ENCODE data around the gene ATP2B3. TPM values are rescaled to one million over a fixed set of nuclear protein-coding genes. Genes with fewer than 3 reads are reported as not detected.
A peak's percentile ranks its signal among the peaks of the same experiment; 100 is the strongest.

ATP2B3 gene
- total RNA-seq, 4 donors from 2014 or later = not detected

DNA sequence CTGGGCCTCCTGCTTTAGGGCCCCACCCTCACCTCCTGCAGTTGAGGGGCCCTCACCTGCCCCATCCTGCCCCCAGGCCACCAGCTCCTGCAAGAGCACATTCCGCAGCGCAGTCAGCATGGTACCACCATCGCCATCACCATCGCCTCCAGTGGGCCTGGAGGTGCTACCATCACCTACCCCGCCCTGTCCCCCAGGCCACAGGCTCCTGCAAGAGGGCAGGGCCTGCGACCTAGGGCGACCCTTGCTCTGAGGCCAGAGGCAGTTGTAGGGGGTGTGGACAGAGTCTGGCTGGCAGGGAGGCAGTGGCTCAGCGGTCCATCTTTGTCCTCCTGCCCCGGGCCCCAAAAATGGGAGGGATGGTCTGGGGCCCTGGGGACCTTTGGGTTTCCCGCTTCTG is 43.2 kb upstream of the ATP2B3 start:
- ATAC-seq (ENCODE audit: low FRiP score) (no peak), DNase-seq (ENCODE audit: low spot score) (no peak)
- TF ChIP-seq, protein P1, sequence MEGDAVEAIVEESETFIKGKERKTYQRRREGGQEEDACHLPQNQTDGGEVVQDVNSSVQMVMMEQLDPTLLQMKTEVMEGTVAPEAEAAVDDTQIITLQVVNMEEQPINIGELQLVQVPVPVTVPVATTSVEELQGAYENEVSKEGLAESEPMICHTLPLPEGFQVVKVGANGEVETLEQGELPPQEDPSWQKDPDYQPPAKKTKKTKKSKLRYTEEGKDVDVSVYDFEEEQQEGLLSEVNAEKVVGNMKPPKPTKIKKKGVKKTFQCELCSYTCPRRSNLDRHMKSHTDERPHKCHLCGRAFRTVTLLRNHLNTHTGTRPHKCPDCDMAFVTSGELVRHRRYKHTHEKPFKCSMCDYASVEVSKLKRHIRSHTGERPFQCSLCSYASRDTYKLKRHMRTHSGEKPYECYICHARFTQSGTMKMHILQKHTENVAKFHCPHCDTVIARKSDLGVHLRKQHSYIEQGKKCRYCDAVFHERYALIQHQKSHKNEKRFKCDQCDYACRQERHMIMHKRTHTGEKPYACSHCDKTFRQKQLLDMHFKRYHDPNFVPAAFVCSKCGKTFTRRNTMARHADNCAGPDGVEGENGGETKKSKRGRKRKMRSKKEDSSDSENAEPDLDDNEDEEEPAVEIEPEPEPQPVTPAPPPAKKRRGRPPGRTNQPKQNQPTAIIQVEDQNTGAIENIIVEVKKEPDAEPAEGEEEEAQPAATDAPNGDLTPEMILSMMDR (IDR thresholded peaks at IDR 0.05) = no peak

DNA sequence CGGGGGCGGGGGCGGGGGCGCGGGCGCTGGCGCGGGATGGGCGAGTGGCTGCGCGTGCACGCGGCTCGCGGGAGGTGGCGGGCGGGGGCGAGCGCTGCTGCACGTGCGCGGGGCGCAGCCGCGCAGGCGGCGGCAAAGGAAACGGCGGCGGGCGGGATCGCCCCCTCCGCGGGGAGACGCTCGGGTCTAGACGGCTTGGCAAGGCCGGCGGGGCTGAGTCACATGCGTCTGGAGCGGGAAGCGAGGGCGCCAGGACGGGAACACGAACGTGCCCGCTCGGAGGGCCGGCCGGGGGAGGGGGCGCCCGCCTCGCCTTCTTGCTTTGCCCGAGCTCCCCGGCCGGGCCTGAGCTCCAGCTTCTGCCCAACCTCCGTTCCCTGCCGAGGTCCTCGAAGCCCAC is 42.7 kb upstream of the ATP2B3 start:
- ATAC-seq (ENCODE audit: low FRiP score) (no peak), DNase-seq (ENCODE audit: low spot score) (peak; percentile 38)
- TF ChIP-seq, protein P1 (IDR thresholded peaks at IDR 0.05) = no peak

DNA sequence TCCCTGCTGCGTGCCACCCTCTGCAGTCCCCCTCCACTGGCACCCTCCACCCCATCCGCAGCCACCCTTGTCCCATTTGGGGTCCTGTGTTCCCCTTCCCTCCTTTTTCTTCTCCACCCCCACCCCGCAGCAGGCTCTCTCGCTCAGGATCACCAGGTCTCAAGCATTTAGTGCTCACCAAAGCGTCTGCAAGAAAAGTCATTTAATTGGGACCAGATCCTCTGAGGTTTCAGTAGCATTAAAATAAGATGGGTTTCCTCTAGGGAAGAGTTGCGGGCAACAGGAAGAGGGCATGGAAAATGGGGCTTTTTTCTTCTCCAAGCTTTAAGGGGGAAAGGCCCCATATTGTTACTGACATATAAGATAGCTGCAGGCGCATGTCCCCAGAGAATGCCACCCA is 42.2 kb upstream of the ATP2B3 start:
- TF ChIP-seq, protein P1 (IDR thresholded peaks at IDR 0.05) = no peak
- ATAC-seq (ENCODE audit: low FRiP score) = no peak
- DNase-seq (ENCODE audit: low spot score) = no peak

DNA sequence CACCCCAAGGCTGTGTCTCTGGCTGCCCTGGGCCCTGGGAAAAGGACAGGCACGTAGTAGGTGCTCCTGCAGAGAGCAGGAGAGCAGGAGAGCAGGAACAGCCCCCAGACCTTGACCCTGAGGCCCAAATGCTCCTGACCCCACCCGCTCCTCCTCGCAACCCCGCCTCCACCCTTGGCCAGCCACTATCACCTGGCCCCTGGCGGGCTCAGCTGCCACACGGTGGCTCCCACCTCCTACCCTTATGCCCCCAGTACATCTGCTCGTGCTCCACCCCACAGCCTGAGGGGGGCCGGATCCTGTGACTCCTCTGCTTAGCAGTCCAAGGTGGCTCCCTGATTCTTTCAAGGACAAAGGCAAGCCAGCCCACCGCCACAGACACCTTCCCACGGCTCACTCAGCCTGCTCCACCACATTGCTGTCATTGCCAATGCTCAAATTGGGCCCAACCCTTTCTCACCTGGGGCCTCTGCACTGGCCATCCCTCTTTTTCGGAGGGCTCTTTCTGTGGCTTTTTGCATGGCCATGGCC is 41.6 kb upstream of the ATP2B3 start:
- ATAC-seq (ENCODE audit: low FRiP score) = no peak
- TF ChIP-seq, protein P1 (IDR thresholded peaks at IDR 0.05) = no peak
- DNase-seq (ENCODE audit: low spot score) = no peak

DNA sequence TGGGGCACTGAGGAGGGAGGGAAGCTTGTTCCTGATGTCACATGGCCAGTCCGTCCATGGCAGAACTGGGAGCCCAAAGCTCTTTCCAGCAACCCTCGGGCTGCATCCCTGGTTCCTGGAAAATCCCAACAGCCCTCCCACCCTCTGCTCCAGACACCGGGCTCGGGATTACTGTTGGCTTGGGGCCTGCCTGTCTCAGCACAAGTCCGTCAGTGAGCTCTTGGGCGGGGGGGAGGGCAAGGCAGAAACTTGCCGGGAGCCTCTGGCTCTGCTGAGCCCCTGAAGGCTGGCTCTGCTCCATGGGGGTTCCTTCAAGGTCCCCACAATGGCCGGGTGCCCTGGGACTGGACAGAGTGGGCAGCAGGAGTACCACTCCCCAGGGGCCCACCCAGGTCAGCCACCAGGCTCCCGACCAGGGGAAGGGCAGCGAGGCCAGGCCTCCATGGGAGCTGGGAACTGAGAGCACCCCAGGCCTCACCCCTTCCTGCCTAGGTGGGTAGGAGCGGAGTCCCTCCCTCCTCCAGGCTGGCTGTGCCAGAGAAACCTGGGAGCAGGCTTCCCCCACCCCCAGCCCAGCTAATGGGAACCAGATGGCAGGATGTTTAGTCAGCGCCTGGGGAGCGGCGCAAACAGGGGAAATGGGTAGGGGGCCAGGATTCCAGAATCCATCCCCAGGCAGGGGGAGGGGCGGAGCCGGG is 40.6 kb upstream of the ATP2B3 start:
- DNase-seq (ENCODE audit: low spot score) = no peak
- no peak for ATAC-seq (ENCODE audit: low FRiP score)
- TF ChIP-seq, protein P1 (IDR thresholded peaks at IDR 0.05) = no peak

DNA sequence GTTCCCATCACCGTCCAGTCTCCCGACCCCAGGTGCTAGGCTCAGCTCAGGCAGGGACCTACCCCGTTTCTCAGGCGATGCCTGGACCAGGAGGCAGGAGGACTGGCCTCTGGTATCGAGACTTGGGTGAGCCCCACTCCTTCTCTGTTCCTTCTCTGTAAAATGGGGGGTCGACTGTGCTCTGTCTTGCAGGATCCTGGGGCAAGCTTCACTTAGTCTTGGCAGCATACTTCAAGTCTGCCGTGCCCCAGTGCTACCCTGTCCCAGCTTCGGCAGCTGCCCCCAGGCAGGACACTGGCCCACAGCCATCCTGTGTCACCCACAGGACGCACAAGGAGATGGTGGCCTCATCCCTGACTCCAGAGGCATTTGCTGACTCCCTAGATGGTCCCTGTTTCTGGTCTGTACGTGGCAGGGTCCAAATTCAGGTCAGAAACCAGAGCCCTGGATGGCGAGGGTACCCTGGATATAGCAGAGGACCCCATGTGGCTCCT is 40.0 kb upstream of the ATP2B3 start:
- TF ChIP-seq, protein P1 (IDR thresholded peaks at IDR 0.05) = no peak
- ATAC-seq (ENCODE audit: low FRiP score) (no peak), DNase-seq (ENCODE audit: low spot score) (no peak)

DNA sequence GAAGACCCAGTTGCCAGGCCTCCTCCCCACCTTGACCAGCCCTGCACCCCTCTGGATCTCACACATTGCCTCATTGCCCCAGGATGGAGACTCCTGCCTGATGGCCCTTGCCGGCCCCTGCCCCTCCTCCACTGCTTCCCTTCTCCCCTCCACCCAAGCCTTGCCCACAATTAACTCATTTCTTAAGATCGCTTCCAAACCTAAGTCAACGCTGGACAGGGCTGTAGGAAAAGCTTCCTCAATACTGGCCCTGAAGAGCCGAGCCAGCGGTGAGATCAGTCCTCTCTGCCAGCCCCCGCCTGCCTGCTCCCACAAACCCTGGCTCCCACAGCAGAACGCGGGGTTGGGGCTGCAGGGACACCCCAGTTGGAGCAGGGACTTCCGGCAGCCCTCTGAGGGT is 39.5 kb upstream of the ATP2B3 start:
- TF ChIP-seq, protein P1 (IDR thresholded peaks at IDR 0.05) = no peak
- DNase-seq (ENCODE audit: low spot score) = no peak
- no peak for ATAC-seq (ENCODE audit: low FRiP score)
